ENCODE results near the gene TMC6. TPM values are rescaled to one million over a fixed set of nuclear protein-coding genes. Genes with fewer than 3 reads are reported as not detected.
A peak's percentile ranks its signal among the peaks of the same experiment; 100 is the strongest.

Gene TMC6
- total and polyA plus RNA-seq, 2 of the 13 experiments (the other 11 are each of a cell fraction or from before 2014, with no cell fraction given): 48.4 to 99.1 TPM

- TF ChIP-seq PRDM15 (CRISPR knock-in tag; IDR thresholded peaks at IDR 0.05) (no peak), NONO (IDR thresholded peaks at IDR 0.05) (no peak), NONO (CRISPR knock-in tag; conservative IDR thresholded peaks at IDR 0.05) (peak; percentile 53; the same call in 1 of the 2 replicates), ELF1 (CRISPR knock-in tag; IDR thresholded peaks at IDR 0.05) (peak; percentile 29; the same call in 1 of the 2 replicates), ZFAT (CRISPR knock-in tag; conservative IDR thresholded peaks at IDR 0.05) (no peak), ZNF503 (CRISPR knock-in tag; IDR thresholded peaks at IDR 0.05) (no peak), ZBTB46 (CRISPR knock-in tag; IDR thresholded peaks at IDR 0.05; ENCODE audit: borderline replicate concordance) (no peak), NFKB2 (CRISPR knock-in tag; IDR thresholded peaks at IDR 0.05; ENCODE audit: borderline replicate concordance) (peak; percentile 84; the same call in 1 of the 2 replicates), ZNF720 (CRISPR knock-in tag; IDR thresholded peaks at IDR 0.05) (no peak), HBP1 (CRISPR knock-in tag; IDR thresholded peaks at IDR 0.05; ENCODE audit: low read depth) (0 out of 2 replicates have a peak, but pooled peaks have one; percentile 12), ZNF232 (CRISPR knock-in tag; IDR thresholded peaks at IDR 0.05; ENCODE audit: borderline replicate concordance) (no peak), ZNF550 (CRISPR knock-in tag; IDR thresholded peaks at IDR 0.05; ENCODE audit: borderline replicate concordance) (peak; percentile 87; the same call in 1 of the 2 replicates), SPEN (CRISPR knock-in tag; IDR thresholded peaks at IDR 0.05; ENCODE audit: low read depth) (peak; percentile 58), TEF (CRISPR knock-in tag; IDR thresholded peaks at IDR 0.05) (no peak), SMAD9 (CRISPR knock-in tag; IDR thresholded peaks at IDR 0.05) (0 out of 2 replicates have a peak, but pooled peaks have one; percentile 29), PCBP2 (optimal IDR thresholded peaks at IDR 0.05; ENCODE audit: low read depth, low read length, poor library complexity, severe bottlenecking) (no peak)
These were observed 15.8 kb downstream of the TMC6 start (continued) for GRCh38 chr17:78112518-78113471.

All from HepG2 (cell line).